ENCODE measurements around the gene KCNH4.

The KCNH4 gene

DNA sequence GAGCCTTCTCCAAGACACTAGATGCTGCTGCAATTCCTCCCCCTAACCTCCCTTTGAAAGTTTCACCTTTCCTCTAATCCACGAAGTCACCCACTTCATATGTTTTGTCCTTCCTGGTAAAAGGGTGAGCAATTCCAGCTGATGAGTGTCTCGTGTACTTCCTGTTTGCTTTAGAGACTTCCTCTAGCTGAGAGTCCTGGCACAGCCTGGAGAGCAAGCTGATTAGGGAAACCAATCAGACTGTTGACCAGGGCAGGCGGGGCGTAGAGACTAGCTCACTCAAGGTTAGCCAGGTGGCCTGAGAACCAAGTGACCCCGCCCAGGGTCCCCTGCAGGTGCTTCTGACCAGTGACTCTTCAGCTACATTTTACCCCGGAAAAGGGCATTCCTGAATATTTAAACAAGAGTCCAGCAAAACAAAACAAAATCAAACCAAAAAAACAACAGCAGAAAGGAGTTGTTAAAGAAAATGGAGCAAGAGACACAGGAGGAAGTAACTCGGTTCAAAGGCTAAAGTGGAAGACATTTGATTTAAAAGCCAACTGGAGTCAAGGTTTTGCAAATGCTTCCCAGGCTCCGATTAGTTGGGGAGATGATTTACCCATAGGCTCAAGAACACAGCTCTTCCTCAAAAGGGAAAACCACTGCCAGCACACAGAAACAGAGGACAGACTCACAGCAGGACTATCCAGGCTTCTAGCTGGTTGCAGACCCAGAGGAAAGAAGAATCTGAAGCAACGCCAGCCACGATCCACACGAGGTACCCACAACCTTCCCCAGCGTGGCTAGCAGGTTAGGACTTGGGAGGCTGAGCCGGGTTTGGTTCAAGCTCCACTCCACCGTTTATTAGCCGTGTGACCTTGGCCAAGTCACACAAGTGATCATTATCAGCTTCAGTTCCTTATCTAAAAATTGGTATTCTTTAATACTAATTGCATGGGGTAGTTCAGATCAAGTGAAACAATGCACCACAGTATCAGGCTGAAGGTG lies 45.0 kb downstream of the KCNH4 start:
- no peak for DNase-seq

DNA sequence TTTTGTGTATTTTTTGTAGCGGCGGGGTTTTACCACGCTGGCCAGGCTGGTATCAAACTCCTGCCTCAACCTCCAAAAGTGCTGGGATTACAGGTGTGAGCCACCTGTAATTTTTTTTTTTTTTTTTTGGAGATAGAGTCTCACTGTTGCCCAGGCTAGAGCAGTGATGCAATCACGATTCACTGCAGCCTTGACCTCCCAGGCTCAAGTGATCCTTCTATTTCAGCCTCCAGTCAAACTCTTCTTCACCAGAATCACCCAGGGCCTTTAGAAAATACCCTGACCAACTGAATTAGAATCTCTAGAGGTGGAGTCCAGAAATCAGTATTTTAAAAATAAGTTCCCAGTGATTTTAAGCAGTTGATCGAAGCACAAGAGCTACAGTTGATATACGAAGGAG lies 45.8 kb downstream of the KCNH4 start:
- no peak for DNase-seq

DNA sequence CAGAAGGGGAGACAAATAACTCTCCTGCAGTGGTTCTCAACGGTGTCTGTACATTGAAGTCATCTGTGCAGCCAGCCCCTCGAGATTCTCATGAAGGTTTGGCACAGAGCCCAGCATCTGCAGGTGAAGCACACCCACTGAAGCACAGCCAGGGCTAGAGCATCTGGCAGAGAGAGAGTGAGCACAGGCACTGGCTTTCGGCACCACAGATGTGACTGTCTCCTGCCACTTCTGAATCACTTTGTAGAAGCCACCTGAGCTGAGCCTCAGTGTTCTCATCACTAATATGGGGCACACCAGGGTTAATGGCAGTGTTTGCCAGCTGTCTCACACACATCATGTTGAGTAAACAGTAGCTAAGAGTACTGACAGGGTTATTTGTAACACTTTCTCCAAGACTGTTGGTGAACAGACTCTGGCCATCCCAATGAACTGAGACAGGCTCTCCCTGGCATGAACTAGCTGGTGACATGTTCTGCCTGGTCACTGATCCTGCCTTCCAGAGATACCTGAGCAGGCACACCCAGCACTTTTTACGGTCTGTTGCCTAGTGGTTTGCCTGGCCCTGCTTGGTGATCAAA lies 47.4 kb downstream of the KCNH4 start:
- DNase-seq, result peak; percentile 74

DNA sequence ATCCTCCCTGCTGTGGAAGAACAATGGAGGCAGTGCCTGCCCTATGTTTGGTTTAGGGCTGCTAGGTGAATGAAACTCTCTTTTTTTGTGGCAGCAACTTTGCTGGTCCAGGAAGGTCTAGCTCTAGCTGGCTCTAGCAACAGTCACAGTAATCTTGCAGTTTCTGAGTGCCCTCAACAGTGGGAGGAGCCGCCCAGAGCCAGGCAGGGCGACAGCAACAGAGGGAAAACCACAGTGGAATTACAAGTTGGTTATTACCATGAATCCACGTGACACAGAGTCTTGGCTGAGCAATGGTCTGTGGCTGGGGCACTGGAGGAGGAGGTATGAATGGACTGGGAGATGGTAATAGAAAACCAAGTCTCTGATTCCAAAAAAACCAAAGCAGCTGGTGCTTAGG lies 48.0 kb downstream of the KCNH4 start:
- no peak for DNase-seq

DNA sequence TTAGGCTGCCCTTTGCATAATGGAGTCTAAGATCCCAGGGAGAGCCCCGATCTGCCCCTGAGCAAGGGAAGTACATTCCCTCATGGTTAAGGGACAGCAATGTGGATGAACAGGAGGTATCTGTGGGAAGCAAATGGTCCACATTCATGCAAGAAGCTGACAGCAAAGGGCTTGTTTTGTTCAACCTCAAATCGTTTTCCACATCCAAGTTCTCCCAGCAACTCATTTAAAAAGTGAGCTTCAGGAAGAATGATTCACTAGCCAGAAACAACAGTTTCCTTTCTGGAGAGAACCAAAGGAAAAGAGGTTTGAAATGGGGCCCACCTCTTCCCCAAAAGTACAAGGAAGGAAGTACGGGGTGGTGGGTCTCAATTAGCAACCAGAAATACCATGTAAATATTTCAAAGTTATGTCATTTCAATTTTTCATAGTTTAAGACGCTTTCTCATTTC lies 48.9 kb downstream of the KCNH4 start:
- no peak for DNase-seq

DNA sequence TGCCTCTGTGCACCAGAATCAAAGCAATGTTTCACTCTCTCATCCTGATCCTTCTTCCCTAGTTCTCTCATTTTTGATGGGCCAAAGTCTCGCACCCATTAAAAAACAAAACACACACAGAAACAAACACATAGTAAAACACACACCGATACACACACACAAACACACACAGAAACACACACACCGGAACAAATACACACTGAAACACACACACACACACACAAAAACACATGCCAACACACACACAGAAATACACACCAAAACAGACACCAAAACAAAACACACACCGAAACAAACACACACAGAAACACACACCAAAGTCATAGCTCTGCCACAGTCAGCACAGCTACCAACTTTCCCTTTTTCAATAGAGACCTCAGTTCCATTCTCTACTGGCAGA lies 49.7 kb downstream of the KCNH4 start:
- DNase-seq, result no peak

DNA sequence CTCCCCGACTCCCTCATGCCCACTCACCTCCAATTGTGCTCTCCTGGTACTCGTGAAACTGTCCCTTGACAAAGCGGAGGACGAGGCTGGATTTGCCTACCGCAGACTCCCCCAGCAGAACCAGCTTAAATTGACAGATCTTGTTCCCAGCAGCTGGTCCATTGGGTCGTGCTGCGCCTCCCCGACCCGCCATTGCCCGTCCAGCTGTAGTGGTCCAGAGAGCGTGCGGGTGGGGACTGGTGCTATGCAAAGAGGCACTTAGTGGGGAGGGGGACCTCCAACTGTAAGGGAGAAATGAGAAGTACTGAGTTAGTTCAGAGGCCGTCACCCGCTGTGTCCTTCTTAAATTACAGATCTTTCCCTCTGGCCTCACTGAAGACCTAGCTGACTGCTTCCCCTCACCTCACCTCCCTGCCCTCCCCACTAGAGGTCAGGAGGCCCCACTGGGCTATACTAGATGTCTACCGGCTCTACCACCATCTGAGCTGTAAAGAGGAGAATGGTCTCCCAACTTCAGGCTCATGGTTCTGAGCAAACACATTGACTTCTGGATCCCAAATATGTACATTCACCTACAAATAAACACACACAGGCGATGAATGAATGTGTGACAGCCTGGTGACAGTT lies 50.5 kb downstream of the KCNH4 start:
- no peak for DNase-seq

DNA sequence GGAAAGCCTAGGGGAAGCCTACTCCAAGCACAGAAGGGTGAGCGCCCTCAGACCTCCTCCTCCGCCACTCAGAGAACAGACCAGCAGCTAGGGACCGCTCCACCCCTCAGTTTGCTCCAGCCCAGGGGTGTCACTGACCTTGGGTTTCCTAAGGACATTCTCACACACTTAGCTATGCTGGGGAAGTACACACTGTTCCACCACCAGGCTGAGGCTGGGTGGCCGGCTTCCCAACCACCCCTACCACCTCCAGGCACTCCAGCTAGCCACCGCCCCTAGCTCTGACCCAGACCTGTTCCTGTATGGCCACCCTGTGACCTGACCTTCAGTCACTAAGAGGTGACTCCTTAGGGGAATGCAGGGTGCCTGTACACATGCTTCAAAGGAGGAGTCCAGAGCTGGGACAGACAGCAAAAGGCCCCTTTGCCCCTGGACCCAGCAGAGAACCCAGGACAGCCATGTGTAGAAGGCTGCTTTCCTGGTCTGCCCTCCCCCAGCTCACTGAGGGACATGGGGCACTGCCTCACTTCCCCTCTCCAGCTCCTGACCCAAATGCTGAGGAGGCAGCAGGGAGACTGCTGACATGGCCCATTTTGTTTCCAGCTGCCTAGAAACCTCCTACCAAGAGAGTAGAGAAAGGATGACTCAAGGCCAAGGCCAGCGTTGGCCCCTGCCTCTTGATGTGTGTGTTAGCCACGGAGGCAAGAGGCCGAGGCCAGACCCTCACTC lies 51.7 kb downstream of the KCNH4 start:
- DNase-seq, result no peak

DNA sequence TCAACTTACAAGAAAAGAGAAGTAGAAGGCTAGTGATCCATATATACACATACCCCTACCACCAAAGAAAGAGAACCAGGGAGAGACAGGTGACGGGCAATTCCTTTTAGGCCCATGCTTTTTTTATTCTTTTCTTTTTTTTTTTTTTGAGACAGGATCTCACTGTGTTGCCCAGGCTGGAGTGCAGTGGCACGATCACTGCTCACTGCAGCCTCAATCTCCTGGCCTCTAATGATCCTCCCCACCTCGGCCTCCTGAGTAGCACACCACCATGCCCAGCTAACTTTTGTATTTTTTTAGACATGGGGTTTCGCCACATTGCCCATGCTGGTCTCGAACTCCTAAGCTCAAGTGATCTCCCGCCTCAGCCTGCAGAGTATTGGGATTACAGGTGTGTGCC lies 53.5 kb downstream of the KCNH4 start:
- no peak for DNase-seq

DNA sequence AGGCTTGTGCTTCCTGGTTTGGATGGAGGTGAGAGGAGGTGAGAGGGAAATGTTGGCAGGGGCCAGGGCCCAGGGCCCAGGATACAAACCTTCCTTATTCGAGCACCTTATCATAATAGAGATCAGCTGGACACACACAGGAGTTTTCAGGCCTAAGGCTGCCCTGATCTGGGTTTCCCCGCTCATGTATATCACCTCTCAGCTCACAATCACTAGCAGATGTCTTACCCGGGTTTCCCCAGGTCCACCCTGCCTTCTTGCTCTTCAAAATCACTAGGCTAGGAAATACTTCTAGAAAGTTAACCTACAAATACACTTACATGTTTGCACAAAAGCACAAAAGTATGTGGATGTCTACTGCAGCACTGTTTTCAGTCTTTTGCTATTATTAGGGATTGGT lies 54.1 kb downstream of the KCNH4 start:
- DNase-seq, result no peak

DNA sequence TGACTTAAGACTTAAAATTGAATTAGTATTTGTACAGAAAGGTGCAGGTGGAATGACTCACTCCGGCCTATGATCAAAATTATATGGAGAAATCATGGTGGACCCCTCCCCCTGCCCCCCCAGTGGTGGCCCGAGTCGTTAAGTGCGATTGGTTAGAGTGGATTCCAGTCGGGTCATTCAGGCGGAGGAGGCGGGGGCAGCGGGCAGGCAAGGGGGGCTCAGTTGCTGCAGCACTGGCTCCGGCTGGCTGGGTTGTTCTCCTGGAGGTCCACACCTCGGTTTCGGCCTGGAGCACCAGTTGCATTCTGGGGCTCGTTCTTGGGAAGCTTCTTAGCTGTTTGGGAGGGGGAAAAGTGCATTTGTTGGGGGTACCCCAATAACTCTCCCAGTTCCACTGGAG lies 55.4 kb downstream of the KCNH4 start:
- DNase-seq, result no peak

DNA sequence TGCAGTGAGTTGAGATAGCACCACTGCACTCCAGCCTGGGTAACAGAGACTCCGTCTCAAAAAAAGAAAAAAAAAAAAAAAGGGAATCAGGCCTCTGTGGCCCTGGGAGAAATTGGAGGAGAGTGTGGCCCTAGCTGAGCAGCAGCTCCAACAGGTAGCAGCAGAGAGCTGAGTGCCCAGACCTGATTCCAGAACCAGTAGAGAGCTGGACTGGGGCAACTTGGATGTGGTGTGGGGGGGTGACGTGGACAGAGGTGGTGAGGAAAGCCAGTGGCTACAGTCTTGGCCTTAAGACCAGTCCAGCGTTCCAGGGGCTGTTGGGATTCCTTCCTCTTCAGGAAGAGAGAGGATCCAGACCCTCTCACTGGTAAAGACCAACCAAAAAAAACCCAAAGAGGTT lies 56.7 kb downstream of the KCNH4 start:
- DNase-seq, result no peak

DNA sequence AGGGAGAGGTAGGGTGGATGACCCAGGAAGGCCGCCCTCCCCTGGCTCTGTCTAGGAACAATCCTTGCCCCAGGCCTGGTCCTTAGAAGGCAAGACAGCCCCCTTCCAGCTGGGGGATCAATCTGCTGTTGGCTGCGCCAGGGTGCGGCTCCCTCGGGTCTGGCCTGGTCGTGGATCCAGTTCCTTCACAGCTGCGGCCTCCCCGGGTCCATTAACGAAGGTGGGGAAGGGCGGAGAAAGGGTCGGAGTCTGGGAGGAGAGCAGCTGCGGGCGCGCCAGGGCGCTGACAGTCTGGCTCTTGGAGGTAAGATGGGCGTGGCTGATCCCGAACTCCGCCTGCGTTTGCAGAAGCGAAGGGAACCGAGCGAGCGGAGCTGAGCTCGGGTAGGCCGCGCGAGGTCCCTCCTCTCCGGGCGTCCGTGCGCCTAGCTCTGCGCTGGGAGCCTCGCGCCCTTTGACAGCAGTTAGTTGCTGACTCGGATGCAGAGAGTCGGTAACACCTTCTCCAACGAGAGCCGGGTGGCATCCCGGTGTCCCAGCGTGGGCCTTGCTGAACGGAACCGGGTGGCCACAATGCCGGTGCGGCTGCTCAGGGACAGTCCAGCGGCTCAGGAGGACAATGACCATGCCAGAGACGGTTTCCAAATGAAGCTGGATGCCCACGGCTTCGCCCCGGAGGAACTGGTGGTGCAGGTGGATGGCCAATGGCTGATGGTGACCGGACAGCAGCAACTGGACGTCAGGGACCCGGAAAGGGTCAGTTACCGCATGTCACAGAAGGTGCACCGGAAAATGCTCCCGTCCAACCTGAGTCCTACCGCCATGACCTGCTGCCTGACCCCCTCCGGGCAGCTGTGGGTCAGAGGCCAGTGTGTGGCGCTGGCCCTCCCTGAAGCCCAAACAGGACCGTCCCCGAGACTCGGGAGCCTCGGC lies 58.3 kb downstream of the KCNH4 start, which contains the start of gene HSPB9:
HSPB9 (plus strand) TSS at position 434 of the 933 bp plus-strand sequence; CDS start at position 481, 47 bp downstream.
- no peak for DNase-seq

DNA sequence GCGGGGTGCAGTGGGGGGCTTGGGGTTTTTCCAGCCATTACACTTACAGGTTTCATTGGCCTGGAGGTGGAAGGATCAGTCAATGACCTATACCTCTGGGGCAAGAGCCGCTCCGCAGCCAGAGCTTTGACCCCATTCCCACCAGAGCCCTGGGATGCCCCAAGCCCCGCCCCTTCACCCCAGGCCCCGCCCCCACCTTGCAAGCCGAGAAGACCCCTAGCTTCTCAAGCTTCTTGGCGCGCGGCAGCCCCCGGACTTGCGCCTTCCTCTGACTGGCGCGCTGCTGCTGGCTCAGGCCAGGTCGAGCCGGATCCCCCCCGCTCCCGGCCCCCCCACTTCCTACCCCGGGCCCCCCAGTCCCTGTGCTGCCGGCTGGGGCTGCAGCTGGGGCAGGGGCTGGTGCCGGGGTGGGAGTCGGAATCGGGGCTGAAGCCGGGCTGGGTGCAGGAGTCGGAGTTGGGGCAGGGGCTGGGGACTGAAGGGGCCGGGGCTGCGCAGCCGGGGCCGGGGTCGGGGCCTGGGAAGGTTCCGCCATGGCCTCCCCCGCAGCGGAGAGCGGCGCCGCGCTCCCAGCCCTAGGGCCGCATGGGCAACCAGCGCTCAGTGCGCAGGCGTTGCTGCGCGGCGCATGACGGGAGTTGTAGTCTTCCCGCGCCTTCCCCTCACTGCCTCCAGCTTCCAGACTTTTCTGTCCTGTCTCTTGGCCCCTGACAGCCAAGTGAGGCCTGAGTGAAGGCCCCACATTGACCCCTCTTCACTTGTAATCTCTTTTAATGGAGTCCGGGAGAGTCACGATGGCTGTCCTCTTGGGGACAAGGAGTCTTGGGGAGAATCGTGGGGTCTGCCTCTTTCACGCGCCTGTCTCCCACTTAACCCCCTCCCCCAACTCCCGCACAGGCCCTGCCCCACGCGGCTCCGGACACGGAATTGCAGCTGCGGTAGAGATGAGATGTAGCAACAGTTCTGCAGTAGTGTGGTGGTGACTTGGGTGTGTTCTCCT lies 59.9 kb downstream of the KCNH4 start, which contains the start of gene KAT2A:
KAT2A (minus strand) TSS at position 598 of the 1,000 bp plus-strand sequence; CDS start at position 535, 63 bp downstream.
- DNase-seq, result peak; percentile 66

DNA sequence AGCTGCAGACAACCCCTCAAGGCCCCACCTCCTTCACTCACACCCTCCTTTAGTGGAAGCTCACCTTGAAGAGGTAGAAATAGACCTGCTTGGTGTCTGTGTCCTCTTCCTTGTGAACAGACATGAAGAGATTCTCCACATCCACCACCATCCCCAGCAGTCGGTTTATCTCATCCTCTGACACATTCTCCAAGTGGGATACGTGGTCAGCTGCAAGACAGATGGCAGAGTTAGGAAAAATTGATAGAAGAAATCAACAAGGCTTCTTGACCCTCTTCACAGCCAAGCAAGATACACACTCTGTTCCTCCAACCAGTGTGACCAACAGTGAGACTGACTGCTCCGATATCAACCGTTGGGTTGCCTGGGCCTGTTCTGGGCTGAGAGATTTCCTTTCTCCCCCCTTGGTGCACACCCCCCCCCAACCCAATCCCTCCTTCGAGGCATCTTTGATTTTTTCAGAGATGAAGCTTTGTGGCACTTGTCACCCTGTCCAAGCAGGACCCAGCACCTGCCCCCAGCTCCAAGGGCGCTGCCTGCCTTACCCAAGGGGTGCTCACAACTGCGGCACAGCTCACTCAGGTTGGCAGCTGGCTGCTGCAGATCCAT lies 60.7 kb downstream of the KCNH4 start:
- DNase-seq, result no peak

DNA sequence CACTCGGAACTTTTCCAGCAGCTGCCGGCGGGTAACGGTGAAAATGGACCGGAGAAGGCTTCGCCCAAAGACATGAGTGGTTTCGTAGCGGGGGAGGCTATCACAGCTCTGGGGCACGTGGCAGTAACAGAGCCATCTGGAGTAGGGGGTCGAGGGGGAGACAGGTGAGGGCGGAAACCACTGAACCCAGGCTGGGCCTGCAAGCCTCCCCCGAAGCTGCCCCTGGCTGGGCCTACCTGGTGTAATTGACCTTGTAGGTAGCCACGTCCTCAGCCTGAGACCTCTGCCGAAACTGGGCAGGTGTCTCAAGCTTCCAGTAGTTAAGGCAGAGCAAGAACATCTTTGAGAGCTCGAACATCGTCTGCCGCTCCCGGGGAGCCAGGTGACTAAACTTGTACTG lies 61.6 kb downstream of the KCNH4 start:
- no peak for DNase-seq

DNA sequence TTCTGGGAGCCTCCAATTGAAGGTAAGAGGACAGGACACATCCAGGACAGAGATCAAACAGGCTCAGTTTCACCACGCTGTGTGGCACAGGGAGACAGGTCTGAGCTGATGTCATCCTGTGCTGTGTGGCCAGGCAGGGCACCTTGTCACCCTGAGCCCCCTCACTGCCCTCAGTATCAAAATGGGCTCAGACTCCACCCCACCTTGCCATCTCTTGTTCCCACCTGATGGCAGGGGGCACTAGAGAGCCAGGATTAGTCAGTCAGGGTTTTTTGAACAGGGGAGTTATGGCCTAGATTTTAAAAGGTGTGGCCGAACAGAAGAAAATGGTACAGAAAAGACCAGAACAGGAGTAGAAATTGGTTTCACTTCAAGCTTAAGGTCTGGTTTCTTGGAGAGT lies 62.4 kb downstream of the KCNH4 start:
- DNase-seq, result no peak

DNA sequence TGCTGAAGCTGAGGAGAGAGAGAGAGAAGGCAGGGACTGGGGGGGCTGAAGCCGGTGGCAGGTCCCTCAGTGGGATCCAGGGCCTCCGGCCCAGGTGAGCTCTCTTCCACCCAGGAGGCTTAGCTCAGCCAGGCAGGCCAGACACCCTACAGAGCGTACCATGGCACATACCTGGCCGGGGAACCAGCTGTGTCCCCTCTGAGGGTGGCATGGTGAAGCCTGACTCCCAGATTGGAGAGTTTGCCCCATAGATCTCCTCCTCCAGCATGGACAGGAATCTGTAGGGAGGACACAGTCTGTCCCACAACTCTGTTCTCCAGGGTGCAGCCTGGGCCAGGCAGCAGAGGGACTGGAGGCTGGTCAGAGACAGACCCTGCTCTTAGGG lies 62.8 kb downstream of the KCNH4 start:
- no peak for DNase-seq

DNA sequence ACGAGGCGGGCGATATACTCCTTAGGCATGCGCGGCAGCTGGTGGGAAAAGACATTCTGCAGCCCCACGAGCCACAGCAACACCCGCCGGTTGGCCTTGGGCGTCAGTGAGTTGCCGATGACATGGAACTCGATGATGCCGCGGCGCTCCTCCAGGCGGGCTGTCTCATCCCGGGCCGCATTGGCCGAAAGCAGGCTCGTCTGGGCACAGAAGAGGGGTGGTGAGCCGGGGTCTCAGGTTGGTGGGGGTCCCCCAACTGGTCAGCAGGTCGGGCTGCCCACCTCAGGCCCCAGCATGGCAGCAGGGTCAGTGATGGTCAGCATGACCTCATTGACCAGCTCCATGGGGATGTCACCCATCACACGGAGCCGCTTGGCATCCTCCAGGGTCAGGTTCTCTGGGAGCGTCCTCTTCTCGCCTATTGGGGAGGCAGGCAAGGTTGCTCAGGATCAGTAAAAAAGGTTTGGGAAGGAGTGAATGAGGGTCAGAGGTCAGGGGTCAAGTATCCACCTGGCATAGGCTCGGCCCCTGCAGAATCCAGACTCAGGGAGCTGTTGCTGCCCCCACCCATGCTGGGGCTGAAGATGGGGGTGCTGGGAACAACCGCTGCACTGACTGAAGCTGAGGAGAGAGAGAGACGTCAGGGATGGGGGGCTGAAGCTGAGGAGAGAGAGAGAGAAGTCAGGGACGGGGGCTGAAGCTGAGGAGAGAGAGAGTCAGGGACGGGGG lies 63.4 kb downstream of the KCNH4 start:
- DNase-seq, result no peak

Data from NCI-H1092 (cell line).